Dermis microvascular lymphatic vessel endothelial cell (primary cell): ENCODE results near the gene VWC2L. TPM values are rescaled to one million over a fixed set of nuclear protein-coding genes. Genes with fewer than 3 reads are reported as not detected.

Experiments used
- DNase-seq, 2 donors: peaks; one replicate each; pipeline versions ENCODE4 v3.0.0 to v3.0.0-alpha.2; 2010; ENCODE audit warnings: low read depth in 2 of 2
- total RNA-seq: library from RNA; depleted of rRNA; stranded (reverse); fragments of >200 nt; gene quantifications from 2 replicates; pipeline ENCODE4 v1.2.1, GENCODE V29; 2014

The VWC2L gene
- total RNA-seq, result not detected in 2 replicates

- DNase-seq, result peak; percentile 16 to 48
Measured at GRCh38 chr2:214410918-214411554, at the start of gene VWC2L. TSS of gene VWC2L (plus strand) at chr2:214411054. CDS start at chr2:214414194, 3,140 bp downstream.

- no peak for DNase-seq
Measured at GRCh38 chr2:214361116-214361515, 49.7 kb upstream of the VWC2L start.

GRCh38 chr2:214365549-214365948, 45.3 kb upstream of the VWC2L start:
- DNase-seq, result no peak

- DNase-seq, result no peak
Measured at GRCh38 chr2:214367171-214367570, 43.7 kb upstream of the VWC2L start.

- DNase-seq, result no peak
Measured at GRCh38 chr2:214376618-214377285, 34.1 kb upstream of the VWC2L start.

- DNase-seq, result no peak
Measured at GRCh38 chr2:214377286-214377624, 33.6 kb upstream of the VWC2L start.

- DNase-seq, result no peak
Measured at GRCh38 chr2:214378455-214379103, 32.3 kb upstream of the VWC2L start.

GRCh38 chr2:214379227-214379626, 31.6 kb upstream of the VWC2L start:
- no peak for DNase-seq

GRCh38 chr2:214380681-214381080, 30.2 kb upstream of the VWC2L start:
- DNase-seq, result no peak

- DNase-seq, result no peak
Measured at GRCh38 chr2:214382229-214382628, 28.6 kb upstream of the VWC2L start.

- DNase-seq, result no peak
Measured at GRCh38 chr2:214386720-214387119, 24.1 kb upstream of the VWC2L start.

GRCh38 chr2:214389334-214389733, 21.5 kb upstream of the VWC2L start:
- no peak for DNase-seq

GRCh38 chr2:214393796-214394195, 17.1 kb upstream of the VWC2L start:
- no peak for DNase-seq

GRCh38 chr2:214395040-214395439, 15.8 kb upstream of the VWC2L start:
- DNase-seq, result no peak

- DNase-seq, result no peak
Measured at GRCh38 chr2:214401580-214401979, 9.3 kb upstream of the VWC2L start.

- no peak for DNase-seq
Measured at GRCh38 chr2:214410128-214410775, 602 bp upstream of the VWC2L start.

GRCh38 chr2:214412679-214413078, 1.8 kb downstream of the VWC2L start:
- DNase-seq, result no peak

GRCh38 chr2:214436470-214436869, 25.6 kb downstream of the VWC2L start:
- DNase-seq, result no peak

GRCh38 chr2:214450118-214450894, 39.5 kb downstream of the VWC2L start:
- DNase-seq, result no peak

GRCh38 chr2:214451516-214452275, 40.8 kb downstream of the VWC2L start:
- DNase-seq, result no peak
